DND-41 (cell line): ENCODE data around the gene FXR2.

ENCODE experiments used
- ATAC-seq: fragments of 200-7000 bp; cut with Tn5 transposase; 3 replicates; pipeline ENCODE4 v1.9.1; 2021; ENCODE audit warnings: low read depth; ENCODE audit not compliant: insufficient read depth
- DNase-seq: peaks from one replicate; pipeline ENCODE4 v3.0.0-alpha.2; 2020
- H2AFZ ChIP-seq: 2 replicates; pipeline ENCODE4 v1.6.0; 2012; ENCODE audit warnings: low read depth, low read length
- H3K27ac ChIP-seq: 2 replicates; pipeline ENCODE4 v1.5.1; 2012; ENCODE audit warnings: low read length, inconsistent platforms
- H3K27me3 ChIP-seq: fragments of 200-600 bp; sonication (generic); 2 replicates; pipeline ENCODE4 v1.6.0; 2012; ENCODE audit warnings: low read length, mild to moderate bottlenecking, inconsistent platforms; ENCODE audit not compliant: insufficient read depth, poor library complexity
- H3K36me3 ChIP-seq: 2 replicates; pipeline ENCODE4 v1.5.1; 2012; ENCODE audit warnings: low read length, inconsistent platforms; ENCODE audit not compliant: insufficient read depth
- H3K4me1 ChIP-seq: 2 replicates; pipeline ENCODE4 v1.5.1; 2012; ENCODE audit warnings: mild to moderate bottlenecking, low read length; ENCODE audit not compliant: insufficient read depth
- H3K4me2 ChIP-seq: 2 replicates; pipeline ENCODE4 v1.6.0; 2012; ENCODE audit warnings: mild to moderate bottlenecking, moderate library complexity, low read length, inconsistent platforms; ENCODE audit not compliant: insufficient read depth
- H3K4me3 ChIP-seq, 2 experiments: fragments of 200-600 bp in 1 of 2; shearing (Covaris generic) in 1 of 2; 2 replicates each; pipeline ENCODE4 v1.5.1; 2012 to 2016; ENCODE audit warnings: inconsistent platforms in 2 of 2, low read length in 2 of 2, mild to moderate bottlenecking in 2 of 2, low read depth in 1 of 2, moderate library complexity in 1 of 2
- H3K79me2 ChIP-seq: 2 replicates; pipeline ENCODE4 v1.6.0; 2012; ENCODE audit warnings: low read length, inconsistent platforms; ENCODE audit not compliant: insufficient read depth
- H3K9ac ChIP-seq: 2 replicates; pipeline ENCODE4 v1.6.0; 2012; ENCODE audit warnings: low read depth, mild to moderate bottlenecking, inconsistent platforms, low read length, moderate library complexity
- H3K9me3 ChIP-seq: 2 replicates; pipeline ENCODE4 v1.5.1; 2012; ENCODE audit warnings: low read length, moderate library complexity, mild to moderate bottlenecking, inconsistent platforms; ENCODE audit not compliant: insufficient read depth, severe bottlenecking
- H4K20me1 ChIP-seq: 2 replicates; pipeline ENCODE4 v1.6.0; 2012; ENCODE audit warnings: low read length; ENCODE audit not compliant: insufficient read depth
- CTCF ChIP-seq: IDR thresholded peaks from 2 replicates; pipeline ENCODE4 v1.5.1; 2012; ENCODE audit warnings: borderline replicate concordance, low read length, moderate library complexity, mild to moderate bottlenecking; ENCODE audit not compliant: poor library complexity, severe bottlenecking; ENCODE audit errors: extremely low read depth
- EZH2 ChIP-seq: IDR thresholded peaks from 3 replicates; pipeline ENCODE4 v1.6.1; 2012; ENCODE audit warnings: borderline replicate concordance, low read depth, mild to moderate bottlenecking, moderate library complexity, low read length, inconsistent platforms; ENCODE audit not compliant: severe bottlenecking

Gene FXR2

GRCh38 chr17:7651097-7651664, 36.5 kb upstream of the FXR2 start:
- Histone ChIP-seq H3K9me3 (no peaks in the 10 kb centered on the region), H2AFZ (no peak overlapping the region), H3K4me3 (peak overlapping the region in 1 of 2 experiments; percentile 34; a peak in 1 of 4 replicates), H3K4me1 (peaks cover 10% of the 10 kb centered on the region), H3K36me3 (no peaks in the 10 kb centered on the region), H3K27ac (no peak overlapping the region), H3K4me2 (peak overlapping the region; percentile 60), H4K20me1 (no peaks in the 10 kb centered on the region), H3K27me3 (peaks cover 17% of the 10 kb centered on the region), H3K79me2 (no peaks in the 10 kb centered on the region), H3K9ac (peak overlapping the region; percentile 21; the same call in 1 of the 2 replicates)
- TF ChIP-seq CTCF (no peak), EZH2 (no peak)
- ATAC-seq = no peak
- no peak for DNase-seq

- Histone ChIP-seq H3K4me3 (peak within 1 kb of the TSS in 1 of 2 experiments; percentile 34; a peak in 1 of 4 replicates), H3K4me2 (peak within 1 kb of the TSS; percentile 60), H3K27ac (no peak within 1 kb of the TSS), H3K9ac (peak within 1 kb of the TSS; percentile 21; the same call in 1 of the 2 replicates), H4K20me1 (no peaks in the 10 kb centered on the region), H3K9me3 (no peaks in the 10 kb centered on the region), H3K79me2 (no peaks in the 10 kb centered on the region), H3K4me1 (peaks cover 10% of the 10 kb centered on the region), H3K27me3 (peaks cover 17% of the 10 kb centered on the region), H3K36me3 (no peaks in the 10 kb centered on the region), H2AFZ (no peak within 1 kb of the TSS; the same call in 1 of the 2 replicates)
- DNase-seq (peak; percentile 76), ATAC-seq (peak; percentile 91)
- no peak for TF ChIP-seq EZH2
- no peak for TF ChIP-seq CTCF
Measured at GRCh38 chr17:7650509-7651096, 35.9 kb upstream of the FXR2 start, which contains the start of gene ATP1B2. Gene ATP1B2 (plus strand): TSS chr17:7650926. CDS start chr17:7651519, 593 bp downstream.

- no peaks in the 10 kb centered on the region for H3K79me2 ChIP-seq
- H4K20me1 ChIP-seq = no peaks in the 10 kb centered on the region
- peaks cover 10% of the 10 kb centered on the region for H3K4me1 ChIP-seq
- DNase-seq = no peak
- no peaks in the 10 kb centered on the region for H3K36me3 ChIP-seq
- no peak overlapping the region for H3K9ac ChIP-seq
- TF ChIP-seq CTCF (no peak), EZH2 (no peak)
- no peak overlapping the region for H2AFZ ChIP-seq
- no peak overlapping the region for H3K4me3 ChIP-seq
- H3K27me3 ChIP-seq = peaks cover 4% of the 10 kb centered on the region
- no peak for ATAC-seq
- H3K4me2 ChIP-seq = no peak overlapping the region
- H3K9me3 ChIP-seq = no peaks in the 10 kb centered on the region
- H3K27ac ChIP-seq = no peak overlapping the region
Measured at GRCh38 chr17:7647018-7647417, 32.3 kb upstream of the FXR2 start.
